HepG2 (cell line): Measurements from ENCODE around the gene AGAP1. TPM values are rescaled to one million over a fixed set of nuclear protein-coding genes. Genes with fewer than 3 reads are reported as not detected.
A peak's percentile ranks its signal among the peaks of the same experiment; 100 is the strongest.

Experiments used
- ATF4 ChIP-seq, 2 experiments: fragments of 450-650 bp in 1 of 2; sonication (generic) in 1 of 2; formaldehyde crosslinking; IDR thresholded peaks; 2 replicates each; pipeline versions ENCODE4 v1.5.0 to v1.8.0; 2020 to 2022; ENCODE audit warnings: mild to moderate bottlenecking in 1 of 2, missing genetic modification reagents in 1 of 2
- E2F2 ChIP-seq: sonication (generic); formaldehyde crosslinking; IDR thresholded peaks from 2 replicates; pipeline ENCODE4 v1.4.0; 2020; ENCODE audit warnings: missing genetic modification reagents, borderline replicate concordance
- GMEB1 ChIP-seq: sonication (generic); formaldehyde crosslinking; IDR thresholded peaks from 2 replicates; pipeline ENCODE4 v1.5.1; 2020; ENCODE audit warnings: missing genetic modification reagents, mild to moderate bottlenecking, borderline replicate concordance
- HNRNPUL1 ChIP-seq: fragments of 200-400 bp; formaldehyde crosslinking; IDR thresholded peaks from 2 replicates; pipeline ENCODE4 v1.6.1; 2017; ENCODE audit warnings: low read depth, mild to moderate bottlenecking, low read length, moderate library complexity
- MAFF ChIP-seq: IDR thresholded peaks from 2 replicates; pipeline ENCODE4 v1.6.1; 2011; ENCODE audit warnings: low read depth, low read length, improper control_type of control experiment
- MAFK ChIP-seq, 2 experiments: IDR thresholded peaks in 1 of 2; conservative IDR thresholded peaks in 1 of 2; 2 replicates each; pipeline ENCODE4 v1.6.1; 2011; ENCODE audit warnings: improper control_type of control experiment in 2 of 2, low read length in 2 of 2
- MEIS1 ChIP-seq: sonication (generic); formaldehyde crosslinking; IDR thresholded peaks from 2 replicates; pipeline ENCODE4 v1.9.0; 2021; ENCODE audit warnings: mild to moderate bottlenecking, missing genetic modification reagents, moderate library complexity, borderline replicate concordance
- MTERF4 ChIP-seq: sonication (generic); formaldehyde crosslinking; IDR thresholded peaks from 2 replicates; pipeline ENCODE4 v1.8.0; 2023; ENCODE audit warnings: mild to moderate bottlenecking, missing genetic modification reagents
- MXI1 ChIP-seq: IDR thresholded peaks from 3 replicates; pipeline ENCODE4 v1.6.1; 2012; ENCODE audit warnings: low read depth, low read length, inconsistent platforms, borderline replicate concordance
- NFIB ChIP-seq: sonication (generic); formaldehyde crosslinking; IDR thresholded peaks from 2 replicates; pipeline ENCODE4 v1.9.0; 2021; ENCODE audit warnings: missing genetic modification reagents, mild to moderate bottlenecking, borderline replicate concordance
- PATZ1 ChIP-seq: sonication (generic); formaldehyde crosslinking; IDR thresholded peaks from 2 replicates; pipeline ENCODE4 v1.4.0; 2020; ENCODE audit warnings: missing genetic modification reagents
- PCBP2 ChIP-seq: fragments of 200-400 bp; formaldehyde crosslinking; optimal IDR thresholded peaks from 2 replicates; pipeline ENCODE3; 2018; ENCODE audit warnings: low read length, low read depth; ENCODE audit not compliant: poor library complexity, severe bottlenecking
- PHB2 ChIP-seq: fragments of 450-650 bp; IDR thresholded peaks from 2 replicates; pipeline ENCODE4 v1.6.1; 2018; ENCODE audit not compliant: partially characterized antibody
- RBAK ChIP-seq: sonication (generic); formaldehyde crosslinking; IDR thresholded peaks from 2 replicates; pipeline ENCODE4 v1.5.1; 2020; ENCODE audit warnings: mild to moderate bottlenecking, missing genetic modification reagents
- RNF219 ChIP-seq: sonication (generic); formaldehyde crosslinking; IDR thresholded peaks from 2 replicates; pipeline ENCODE4 v1.5.0; 2020; ENCODE audit warnings: mild to moderate bottlenecking, missing genetic modification reagents
- YEATS4 ChIP-seq: sonication (generic); formaldehyde crosslinking; IDR thresholded peaks from 2 replicates; pipeline ENCODE4 v1.4.0; 2020; ENCODE audit warnings: missing genetic modification reagents, borderline replicate concordance
- ZBTB8A ChIP-seq: sonication (generic); formaldehyde crosslinking; IDR thresholded peaks from 2 replicates; pipeline ENCODE4 v1.4.0; 2020; ENCODE audit warnings: mild to moderate bottlenecking, low read depth, missing genetic modification reagents, borderline replicate concordance
- ZFP36L2 ChIP-seq: sonication (generic); formaldehyde crosslinking; IDR thresholded peaks from 2 replicates; pipeline ENCODE4 v1.4.0; 2020; ENCODE audit warnings: missing genetic modification reagents
- ZNF556 ChIP-seq: sonication (generic); formaldehyde crosslinking; IDR thresholded peaks from 2 replicates; pipeline ENCODE4 v1.4.0; 2020; ENCODE audit warnings: mild to moderate bottlenecking, missing genetic modification reagents, borderline replicate concordance
- ZNF598 ChIP-seq: sonication (generic); formaldehyde crosslinking; IDR thresholded peaks from 2 replicates; pipeline ENCODE4 v1.5.1; 2020; ENCODE audit warnings: mild to moderate bottlenecking, missing genetic modification reagents, borderline replicate concordance
- polyA plus RNA-seq, 8 experiments: library from polyadenylated mRNA; depleted of rRNA in 3 of 8; stranded (reverse) in 7 of 8; unstranded in 1 of 8; fragments of >200 nt; fragmentation: Illumina TruSeq in 4 of 8; extraction: Trizol in 4 of 8; gene quantifications; 2 replicates each; pipeline versions ENCODE4 v1.2.1 to v1.2.3, GENCODE V29; 2011 to 2016; ENCODE audit warnings: low read depth in 4 of 8, missing spikeins in 1 of 8, mixed read lengths in 1 of 8; ENCODE audit not compliant: insufficient read depth in 1 of 8
- total RNA-seq, 5 experiments: library from RNA; depleted of rRNA; stranded (reverse); fragments of >200 nt; fragmentation: Illumina TruSeq; extraction: Trizol; gene quantifications; 2 replicates each; pipeline ENCODE4 v1.2.3, GENCODE V29; 2016; ENCODE audit warnings: low read depth in 1 of 5

The AGAP1 gene
- total and polyA plus RNA-seq, 2 of the 13 experiments (the other 11 are each of a cell fraction or from before 2014, with no cell fraction given) = 21.2 to 32.7 TPM

GRCh38 chr2:235511187-235511661 is 17.4 kb downstream of the AGAP1 start (continued):
- TF ChIP-seq ATF4 (CRISPR knock-in tag; IDR thresholded peaks at IDR 0.05) = no peak
- TF ChIP-seq ZBTB8A (CRISPR knock-in tag) = no peak
- TF ChIP-seq NFIB (CRISPR knock-in tag) = no peak
- TF ChIP-seq MAFK (conservative IDR thresholded peaks at IDR 0.05 in 1 of 2, IDR thresholded peaks at IDR 0.05 in 1 of 2; ENCODE audit: low read length in 2 of 2) = peak; percentile 74 to 76
- no peak for TF ChIP-seq HNRNPUL1
- no peak for TF ChIP-seq PHB2
- 0 out of 2 replicates have a peak, but pooled peaks have one; percentile 50 for TF ChIP-seq E2F2 (CRISPR knock-in tag)
- TF ChIP-seq PCBP2 = no peak
- no peak for TF ChIP-seq PATZ1 (CRISPR knock-in tag)
- TF ChIP-seq YEATS4 (CRISPR knock-in tag) = no peak
- peak; percentile 77 for TF ChIP-seq MAFF
- TF ChIP-seq GMEB1 (CRISPR knock-in tag) = no peak
- no peak for TF ChIP-seq MTERF4 (CRISPR knock-in tag)
- TF ChIP-seq MXI1 = no peak
- TF ChIP-seq ZNF598 (CRISPR knock-in tag) = 0 out of 2 replicates have a peak, but pooled peaks have one; percentile 30
- TF ChIP-seq ZFP36L2 (CRISPR knock-in tag) = no peak
- no peak for TF ChIP-seq ZNF556 (CRISPR knock-in tag)
- no peak for TF ChIP-seq RBAK (CRISPR knock-in tag)
- no peak for TF ChIP-seq MEIS1 (CRISPR knock-in tag)
- no peak for TF ChIP-seq RNF219 (CRISPR knock-in tag)
